Smooth muscle cell (in vitro differentiated cells): ENCODE measurements around the gene CASP1. TPM values are rescaled to one million over a fixed set of nuclear protein-coding genes. Genes with fewer than 3 reads are reported as not detected.

ENCODE experiments used
- DNase-seq: peaks from one replicate; lab custom pipeline; 2025; ENCODE audit not compliant: unreplicated experiment; lab: John Stamatoyannopoulos, UW
- H2AFZ ChIP-seq: fragments of 200-600 bp; sonication (generic); 2 replicates; pipeline ENCODE4 v1.6.0; 2016; ENCODE audit warnings: antibody characterized with exemption, low read depth, mild to moderate bottlenecking
- H3F3A ChIP-seq: fragments of 200-600 bp; sonication (generic); 2 replicates; pipeline ENCODE4 v1.6.0; 2017; ENCODE audit warnings: antibody characterized with exemption, low read depth
- H3K27ac ChIP-seq: fragments of 200-600 bp; sonication (generic); 2 replicates; pipeline ENCODE4 v1.5.1; 2016; ENCODE audit warnings: low read depth, mild to moderate bottlenecking
- H3K27me3 ChIP-seq: fragments of 200-600 bp; sonication (generic); 2 replicates; pipeline ENCODE4 v1.6.1; 2016; ENCODE audit warnings: low read depth, mild to moderate bottlenecking
- H3K36me3 ChIP-seq: fragments of 200-600 bp; sonication (generic); 2 replicates; pipeline ENCODE4 v1.5.1; 2016; ENCODE audit warnings: low read depth
- H3K4me1 ChIP-seq: fragments of 200-600 bp; sonication (generic); 2 replicates; pipeline ENCODE4 v1.5.1; 2016; ENCODE audit warnings: low read depth
- H3K4me2 ChIP-seq: fragments of 200-600 bp; sonication (generic); 2 replicates; pipeline ENCODE4 v1.6.0; 2016; ENCODE audit warnings: mild to moderate bottlenecking
- H3K4me3 ChIP-seq: fragments of 200-600 bp; sonication (generic); 2 replicates; pipeline ENCODE4 v1.5.1; 2016; ENCODE audit warnings: mild to moderate bottlenecking
- H3K79me2 ChIP-seq: fragments of 200-600 bp; sonication (generic); 2 replicates; pipeline ENCODE4 v1.6.0; 2016; ENCODE audit warnings: low read depth, mild to moderate bottlenecking
- H3K9ac ChIP-seq: fragments of 200-600 bp; sonication (generic); 2 replicates; pipeline ENCODE4 v1.6.0; 2016; ENCODE audit warnings: low read depth
- H3K9me3 ChIP-seq: fragments of 200-600 bp; sonication (generic); replicated peaks from 2 replicates; pipeline ENCODE4 v1.5.1; 2016; ENCODE audit warnings: low read depth
- H4K20me1 ChIP-seq: fragments of 200-600 bp; sonication (generic); 2 replicates; pipeline ENCODE4 v1.6.0; 2016; ENCODE audit warnings: low read depth
- WGBS: methylation state at CpG from one replicate; pipeline ENCODE4 v1.1.7; 2016; ENCODE audit warnings: low lambda C conversion rate; 5-methylcytosine and 5-hydroxymethylcytosine counted together
- polyA plus RNA-seq: library from polyadenylated mRNA; unstranded; fragments of >200 nt; fragmentation: Nextera tagmentation; extraction: Ambion mirVana; gene quantifications from 2 replicates; pipeline ENCODE4 v1.2.1, GENCODE V29; 2016
- total RNA-seq: library from RNA; depleted of rRNA; stranded (reverse); fragments of >200 nt; gene quantifications from 2 replicates; pipeline ENCODE4 v1.2.3, GENCODE V29; 2014
- TF ChIP-seq, protein P1 (sequence below): fragments of 200-600 bp; sonication (generic); IDR thresholded peaks from 2 replicates; pipeline ENCODE4 v1.5.1; 2017; ENCODE audit warnings: borderline replicate concordance, mild to moderate bottlenecking, antibody characterized with exemption; ENCODE audit not compliant: insufficient read depth, poor library complexity, severe bottlenecking

CASP1 gene
- total and polyA plus RNA-seq, 2 experiments from 2014 or later: 0.90 TPM; not detected in 1

- no peaks in the 10 kb centered on the region for H3K4me1 ChIP-seq
- no peaks in the 10 kb centered on the region for H3K79me2 ChIP-seq
- TF ChIP-seq, protein P1, sequence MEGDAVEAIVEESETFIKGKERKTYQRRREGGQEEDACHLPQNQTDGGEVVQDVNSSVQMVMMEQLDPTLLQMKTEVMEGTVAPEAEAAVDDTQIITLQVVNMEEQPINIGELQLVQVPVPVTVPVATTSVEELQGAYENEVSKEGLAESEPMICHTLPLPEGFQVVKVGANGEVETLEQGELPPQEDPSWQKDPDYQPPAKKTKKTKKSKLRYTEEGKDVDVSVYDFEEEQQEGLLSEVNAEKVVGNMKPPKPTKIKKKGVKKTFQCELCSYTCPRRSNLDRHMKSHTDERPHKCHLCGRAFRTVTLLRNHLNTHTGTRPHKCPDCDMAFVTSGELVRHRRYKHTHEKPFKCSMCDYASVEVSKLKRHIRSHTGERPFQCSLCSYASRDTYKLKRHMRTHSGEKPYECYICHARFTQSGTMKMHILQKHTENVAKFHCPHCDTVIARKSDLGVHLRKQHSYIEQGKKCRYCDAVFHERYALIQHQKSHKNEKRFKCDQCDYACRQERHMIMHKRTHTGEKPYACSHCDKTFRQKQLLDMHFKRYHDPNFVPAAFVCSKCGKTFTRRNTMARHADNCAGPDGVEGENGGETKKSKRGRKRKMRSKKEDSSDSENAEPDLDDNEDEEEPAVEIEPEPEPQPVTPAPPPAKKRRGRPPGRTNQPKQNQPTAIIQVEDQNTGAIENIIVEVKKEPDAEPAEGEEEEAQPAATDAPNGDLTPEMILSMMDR: no peak
- H3K27ac ChIP-seq: no peak overlapping the region
- WGBS: 97% methylated on average over 1 of the region's 1 CpG
- H4K20me1 ChIP-seq: no peaks in the 10 kb centered on the region
- H3K36me3 ChIP-seq: no peaks in the 10 kb centered on the region
- H3K4me3 ChIP-seq: no peak overlapping the region
- H3K9me3 ChIP-seq: no peaks in the 10 kb centered on the region
- H3K4me2 ChIP-seq: no peak overlapping the region
- no peak overlapping the region for H3K9ac ChIP-seq
- H3F3A ChIP-seq: no peaks in the 10 kb centered on the region
- DNase-seq: no peak
- H2AFZ ChIP-seq: no peak overlapping the region
- H3K27me3 ChIP-seq: no peaks in the 10 kb centered on the region
These were observed 21.5 kb upstream of the CASP1 start for GRCh38 chr11:105056446-105056845.

DNA sequence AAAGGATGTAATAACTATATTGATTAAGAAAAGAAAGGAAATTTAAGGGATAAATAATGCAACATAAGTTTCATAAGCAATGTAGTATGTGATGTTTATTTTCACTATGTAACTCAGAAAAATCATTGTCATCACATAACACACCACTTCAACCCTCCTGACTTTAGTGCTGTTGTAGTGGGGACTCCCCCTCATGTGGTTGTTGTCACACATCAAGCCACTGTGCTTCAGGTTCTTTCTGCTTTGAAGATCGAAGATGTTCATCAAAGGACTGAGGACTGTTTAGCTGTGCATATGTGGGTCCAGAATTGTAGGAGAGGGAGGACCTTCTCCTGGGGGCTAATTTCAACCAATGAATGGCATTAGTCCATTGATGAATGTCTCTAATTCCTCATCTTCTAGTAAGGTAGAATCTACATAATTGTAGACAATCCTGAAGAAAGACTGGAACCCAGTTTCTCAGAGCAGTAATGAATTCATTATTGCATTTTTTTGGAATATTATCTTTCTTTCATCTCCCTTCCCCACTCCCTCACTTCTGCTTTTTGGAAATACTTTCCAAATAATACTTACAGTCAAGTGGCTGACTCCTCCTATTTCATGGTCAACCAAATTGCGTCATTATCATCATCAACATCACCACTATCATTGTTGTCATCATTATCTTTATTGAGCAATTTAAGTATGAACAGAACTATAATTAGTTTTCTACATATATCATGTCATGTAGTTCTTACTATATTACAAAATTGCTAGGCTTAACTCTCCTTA, 20.0 kb upstream of the CASP1 start:
- 68% methylated on average over 2 of the region's 2 CpGs for WGBS
- Histone ChIP-seq H4K20me1 (no peaks in the 10 kb centered on the region), H3K9ac (no peak overlapping the region), H3K27me3 (no peaks in the 10 kb centered on the region), H3K4me2 (no peak overlapping the region), H3K79me2 (no peaks in the 10 kb centered on the region), H3K36me3 (no peaks in the 10 kb centered on the region), H3F3A (no peaks in the 10 kb centered on the region), H3K4me1 (no peaks in the 10 kb centered on the region), H2AFZ (no peak overlapping the region), H3K27ac (no peak overlapping the region), H3K4me3 (no peak overlapping the region), H3K9me3 (no peaks in the 10 kb centered on the region)
- TF ChIP-seq, protein P1: no peak
- no peak for DNase-seq

DNA sequence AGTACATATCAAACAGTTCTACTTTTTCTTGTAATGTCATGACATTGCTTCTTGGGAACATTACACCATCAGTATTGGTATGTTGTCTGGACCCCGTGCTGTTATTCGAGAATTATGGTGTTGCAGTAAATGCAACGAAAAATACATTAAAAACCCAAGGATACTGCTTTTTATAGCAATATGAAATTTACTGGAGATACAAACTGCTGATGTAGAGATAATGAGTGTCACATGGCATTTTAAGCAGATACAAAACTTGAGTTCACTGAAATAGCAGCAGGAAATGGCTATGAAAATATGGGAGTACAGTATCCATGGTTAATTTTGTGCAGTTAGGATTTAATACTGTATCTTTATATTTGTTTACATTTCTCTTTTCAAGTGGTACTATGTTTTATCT, 17.5 kb upstream of the CASP1 start:
- no peaks in the 10 kb centered on the region for H3F3A ChIP-seq
- no peaks in the 10 kb centered on the region for H3K36me3 ChIP-seq
- no peak overlapping the region for H3K4me3 ChIP-seq
- no peaks in the 10 kb centered on the region for H3K4me1 ChIP-seq
- no peak overlapping the region for H3K9ac ChIP-seq
- H3K79me2 ChIP-seq: no peaks in the 10 kb centered on the region
- 91% methylated on average over 3 of the region's 3 CpGs for WGBS
- TF ChIP-seq, protein P1: no peak
- no peak overlapping the region for H3K4me2 ChIP-seq
- no peak overlapping the region for H3K27ac ChIP-seq
- no peaks in the 10 kb centered on the region for H3K9me3 ChIP-seq
- H2AFZ ChIP-seq: no peak overlapping the region
- no peaks in the 10 kb centered on the region for H3K27me3 ChIP-seq
- H4K20me1 ChIP-seq: no peaks in the 10 kb centered on the region
- DNase-seq: no peak

GRCh38 chr11:105051559-105051958, 16.6 kb upstream of the CASP1 start:
- Histone ChIP-seq H3K79me2 (no peaks in the 10 kb centered on the region), H3K9ac (no peak overlapping the region), H3K4me1 (peaks cover under 1% of the 10 kb centered on the region), H3F3A (no peaks in the 10 kb centered on the region), H2AFZ (no peak overlapping the region), H4K20me1 (no peaks in the 10 kb centered on the region), H3K27me3 (no peaks in the 10 kb centered on the region), H3K27ac (no peak overlapping the region), H3K4me2 (no peak overlapping the region), H3K36me3 (no peaks in the 10 kb centered on the region), H3K4me3 (no peak overlapping the region), H3K9me3 (no peaks in the 10 kb centered on the region)
- 85% methylated on average over 2 of the region's 2 CpGs for WGBS
- no peak for DNase-seq
- TF ChIP-seq, protein P1: no peak
